Mononuclear cell (primary cell): ENCODE results near the gene FGFR2. TPM values are rescaled to one million over a fixed set of nuclear protein-coding genes. Genes with fewer than 3 reads are reported as not detected.
"Not testable (repeated sequence)": the region's sequence is repeated elsewhere in the genome, so short reads cannot be mapped to it uniquely, and the experiment has no call there.

Source experiments
- H3K27me3 ChIP-seq: 2 replicates; pipeline ENCODE4 v1.6.0; 2011; ENCODE audit warnings: low read length, control low read depth; ENCODE audit not compliant: insufficient read depth
- H3K4me1 ChIP-seq: 2 replicates; pipeline ENCODE4 v1.5.1; 2011; ENCODE audit warnings: mild to moderate bottlenecking, low read length, control low read depth; ENCODE audit not compliant: insufficient read depth
- H3K4me3 ChIP-seq: 2 replicates; pipeline ENCODE4 v1.5.1; 2011; ENCODE audit warnings: mild to moderate bottlenecking, low read length, moderate library complexity
- H3K9me3 ChIP-seq: 2 replicates; pipeline ENCODE4 v1.5.1; 2011; ENCODE audit warnings: low read depth, mild to moderate bottlenecking, control low read depth, low read length
- total RNA-seq: library from RNA; depleted of rRNA; stranded (reverse); fragments of >200 nt; gene quantifications from one replicate; pipeline ENCODE4 v1.2.3, GENCODE V29; 2012

FGFR2 gene
- total RNA-seq, 1 donor = not detected

DNA sequence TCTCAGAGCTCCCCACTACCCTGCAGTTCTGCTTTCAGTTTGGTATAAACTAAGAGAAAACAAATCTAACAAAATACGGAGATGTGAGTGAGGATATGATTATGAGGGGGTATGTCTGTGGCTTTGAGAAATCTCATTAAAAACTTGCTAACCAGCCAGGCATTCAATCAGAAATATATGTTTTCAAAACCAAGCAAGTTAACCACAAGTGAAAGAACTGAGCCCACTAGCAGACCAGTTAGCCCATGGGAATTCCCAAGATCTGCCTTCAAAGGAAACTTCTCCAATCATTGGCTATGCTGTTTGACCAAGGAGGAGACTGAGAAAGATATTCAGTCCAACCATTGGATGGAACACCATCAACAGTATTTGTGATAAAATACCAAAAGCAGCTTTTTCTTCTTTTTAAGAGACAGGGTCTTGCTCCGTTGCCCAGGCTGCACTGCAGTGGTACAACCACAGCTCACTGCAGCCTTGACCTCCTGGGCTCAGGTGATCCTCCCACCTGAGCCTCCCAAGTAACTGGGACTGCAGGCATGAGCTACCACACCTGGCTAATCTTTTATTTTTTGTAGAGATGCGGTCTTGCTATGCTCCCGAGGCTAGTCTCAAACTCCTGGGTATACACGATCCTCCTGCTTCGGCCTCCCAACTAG lies 41.2 kb downstream of the FGFR2 start:
- no peaks in the 10 kb centered on the region for H3K27me3 ChIP-seq
- no peaks in the 10 kb centered on the region for H3K9me3 ChIP-seq
- no peaks in the 10 kb centered on the region for H3K4me1 ChIP-seq
- H3K4me3 ChIP-seq = no peak overlapping the region

DNA sequence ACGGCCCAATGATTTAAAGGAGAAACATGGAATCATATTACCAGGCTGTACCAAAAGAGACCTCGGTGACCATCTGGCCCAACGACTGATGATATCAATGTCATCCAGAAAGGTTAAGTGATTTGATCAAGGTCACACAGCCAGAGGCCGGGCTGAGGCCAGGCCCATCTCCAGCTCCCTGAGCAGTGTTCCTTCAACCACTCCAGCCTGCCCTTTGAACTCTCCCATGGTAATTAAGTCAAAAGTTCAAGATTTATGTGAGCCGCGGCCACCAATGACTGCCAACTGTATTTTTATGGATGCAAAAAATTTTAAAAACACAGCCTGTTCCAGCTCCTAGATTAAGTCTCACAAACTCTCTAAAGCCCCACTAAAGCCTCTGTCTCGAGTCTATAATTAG lies 41.8 kb downstream of the FGFR2 start:
- Histone ChIP-seq H3K27me3 (no peaks in the 10 kb centered on the region), H3K4me3 (no peak overlapping the region), H3K9me3 (no peaks in the 10 kb centered on the region), H3K4me1 (no peaks in the 10 kb centered on the region)

DNA sequence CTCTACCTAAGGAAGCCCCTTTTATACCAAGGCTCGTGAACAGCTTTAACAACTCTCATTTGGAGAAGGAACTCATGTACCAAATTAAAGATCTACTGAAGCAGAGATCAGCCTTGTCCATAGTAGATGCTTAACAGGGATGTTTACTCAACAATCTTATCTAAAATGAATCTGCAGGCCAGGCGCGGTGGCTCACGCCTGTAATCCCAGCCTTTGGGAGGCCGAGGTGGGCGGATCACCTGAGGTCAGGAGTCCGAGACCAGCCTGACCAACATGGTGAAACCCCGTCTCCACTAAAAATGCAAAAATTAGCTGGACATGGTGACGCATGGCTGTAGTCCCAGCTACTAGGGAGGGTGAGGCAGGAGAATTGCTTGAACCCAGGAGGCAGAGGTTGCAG lies 43.3 kb downstream of the FGFR2 start:
- H3K4me1 ChIP-seq, H3K9me3 ChIP-seq, H3K27me3 ChIP-seq, H3K4me3 ChIP-seq: not testable (repeated sequence)

DNA sequence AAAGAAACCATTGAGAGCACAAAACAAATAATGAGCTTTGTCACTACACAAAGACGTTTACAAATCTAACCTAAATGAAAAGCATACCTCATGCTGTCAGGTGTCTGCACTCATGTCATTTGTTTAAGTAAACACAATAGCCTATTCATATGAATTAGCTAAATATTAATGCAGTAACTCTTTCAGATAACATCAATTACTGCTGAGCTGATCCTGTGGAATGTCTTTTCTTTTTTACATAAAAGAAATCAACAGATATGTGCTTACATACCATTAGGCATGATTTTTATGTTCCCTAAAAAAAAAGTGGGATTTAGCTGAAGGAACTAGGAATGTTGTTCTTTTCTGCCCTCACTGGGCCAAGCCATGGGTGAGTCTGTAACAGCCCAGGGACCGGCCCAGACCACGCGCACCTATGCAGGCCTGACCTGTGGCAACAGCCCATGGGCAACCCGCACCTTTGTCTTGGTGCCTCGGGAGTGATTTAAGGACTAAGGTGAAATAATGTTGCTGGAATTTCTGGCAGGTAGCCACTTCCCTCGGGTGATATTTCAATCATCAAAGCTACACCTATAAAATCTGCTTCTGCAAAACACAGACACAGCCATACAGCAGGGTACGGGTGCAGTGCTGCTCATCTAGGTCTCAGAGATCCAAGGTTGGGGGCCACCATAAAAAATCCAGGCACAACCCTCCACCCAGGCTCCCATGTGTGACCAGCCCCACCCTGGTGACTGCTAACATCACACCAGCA lies 44.6 kb downstream of the FGFR2 start:
- H3K9me3 ChIP-seq = no peaks in the 10 kb centered on the region
- no peaks in the 10 kb centered on the region for H3K27me3 ChIP-seq
- H3K4me1 ChIP-seq = no peaks in the 10 kb centered on the region
- no peak overlapping the region for H3K4me3 ChIP-seq

DNA sequence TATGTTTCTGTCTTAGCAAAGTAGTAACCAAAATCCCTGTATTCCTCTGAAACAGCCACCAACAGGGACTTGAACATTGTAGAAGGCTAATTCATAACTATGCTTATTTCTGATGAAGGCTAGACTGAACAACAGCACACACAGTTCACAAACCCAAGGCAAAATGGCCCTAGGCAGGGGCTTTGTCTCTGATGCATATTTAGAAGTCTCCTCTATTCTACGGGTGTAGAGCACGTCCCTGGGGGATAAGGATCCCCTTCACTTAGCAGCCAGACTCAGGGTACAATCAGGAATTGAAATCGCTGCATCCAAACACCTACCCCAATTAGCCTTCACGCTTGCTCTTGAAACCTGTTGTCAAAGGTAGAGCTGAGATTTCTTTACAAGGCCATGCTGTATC lies 45.5 kb downstream of the FGFR2 start:
- Histone ChIP-seq H3K9me3 (no peaks in the 10 kb centered on the region), H3K4me3 (no peak overlapping the region), H3K4me1 (no peaks in the 10 kb centered on the region), H3K27me3 (no peaks in the 10 kb centered on the region)

DNA sequence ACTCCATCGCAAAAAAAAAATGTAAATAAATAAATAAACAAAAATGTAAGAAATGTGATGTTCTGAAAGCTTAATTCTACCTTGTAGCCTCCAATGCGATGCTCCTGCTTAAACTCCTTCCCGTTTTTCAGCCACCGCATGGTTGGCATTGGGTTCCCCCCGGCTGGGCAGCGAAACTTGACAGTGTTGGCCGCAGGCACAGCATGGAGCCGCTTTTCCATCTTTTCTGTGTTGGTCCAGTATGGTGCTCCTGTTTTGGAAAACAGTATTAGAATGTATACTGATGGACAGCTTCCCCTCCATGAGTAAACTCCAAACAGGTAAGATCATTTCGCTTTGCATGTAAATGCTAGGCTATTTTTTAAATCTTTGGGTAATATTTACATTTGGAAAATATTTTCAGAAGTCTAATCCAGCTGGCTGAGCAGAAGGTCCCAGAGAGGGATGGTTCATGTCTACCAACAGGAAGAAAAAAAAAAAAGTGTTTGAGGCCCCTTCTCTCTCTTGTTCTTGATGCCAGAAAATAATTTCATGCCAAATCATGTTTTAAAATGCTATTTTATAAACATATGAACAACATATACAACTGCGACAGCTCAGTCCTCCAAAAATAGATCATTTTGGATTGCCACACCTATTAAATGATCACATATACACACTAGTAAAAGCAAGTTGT lies 46.9 kb downstream of the FGFR2 start:
- no peaks in the 10 kb centered on the region for H3K9me3 ChIP-seq
- H3K27me3 ChIP-seq = no peaks in the 10 kb centered on the region
- H3K4me1 ChIP-seq = no peaks in the 10 kb centered on the region
- H3K4me3 ChIP-seq = no peak overlapping the region

DNA sequence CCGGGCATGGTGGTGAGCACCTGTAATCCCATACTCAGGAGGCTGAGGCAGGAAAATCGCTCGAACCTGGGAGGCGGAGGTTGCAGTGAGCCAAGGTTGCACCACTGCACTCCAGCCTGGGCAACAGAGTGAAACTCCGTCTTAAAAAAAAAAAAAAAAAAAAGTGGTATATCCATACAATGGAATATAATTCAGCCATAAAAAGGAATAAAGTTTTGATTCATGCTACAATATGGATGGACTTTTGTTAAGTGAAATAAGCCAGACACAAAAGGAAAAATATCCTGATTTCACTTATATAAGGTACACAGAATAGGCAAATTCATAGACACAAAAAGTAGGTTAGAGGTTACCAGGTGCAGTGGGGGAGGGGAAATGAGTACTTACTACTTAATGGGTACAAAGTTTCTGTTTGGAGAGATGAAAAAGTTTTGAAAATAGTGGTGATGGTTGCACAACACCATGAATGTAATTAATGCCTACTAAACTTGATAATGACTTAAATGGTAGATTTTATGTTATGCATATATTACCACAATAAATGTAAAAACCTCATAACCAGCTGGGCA lies 53.9 kb downstream of the FGFR2 start:
- H3K27me3 ChIP-seq = no peaks in the 10 kb centered on the region
- H3K4me1 ChIP-seq = no peaks in the 10 kb centered on the region
- H3K4me3 ChIP-seq = no peak overlapping the region
- no peaks in the 10 kb centered on the region for H3K9me3 ChIP-seq

DNA sequence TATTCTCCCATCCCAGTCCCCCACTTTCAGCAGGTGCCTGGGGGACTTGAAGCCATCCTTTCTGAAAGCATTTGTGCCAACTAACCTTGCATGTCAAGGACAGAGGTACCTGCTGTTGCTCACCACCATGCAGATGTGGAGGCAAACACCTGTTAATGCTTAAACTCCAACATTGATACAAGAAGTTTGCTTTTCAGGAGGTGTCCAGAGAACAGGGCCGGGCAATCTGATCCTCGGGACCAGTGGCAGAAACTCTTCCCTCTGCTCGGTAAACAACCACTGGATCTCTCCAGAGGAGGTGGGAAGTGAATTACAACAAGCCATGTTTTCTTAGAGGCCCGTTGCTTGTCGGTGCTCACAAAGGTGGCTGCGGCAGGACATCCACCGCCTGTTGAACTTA lies 54.7 kb downstream of the FGFR2 start:
- Histone ChIP-seq H3K27me3 (no peaks in the 10 kb centered on the region), H3K4me3 (no peak overlapping the region), H3K9me3 (no peaks in the 10 kb centered on the region), H3K4me1 (no peaks in the 10 kb centered on the region)

DNA sequence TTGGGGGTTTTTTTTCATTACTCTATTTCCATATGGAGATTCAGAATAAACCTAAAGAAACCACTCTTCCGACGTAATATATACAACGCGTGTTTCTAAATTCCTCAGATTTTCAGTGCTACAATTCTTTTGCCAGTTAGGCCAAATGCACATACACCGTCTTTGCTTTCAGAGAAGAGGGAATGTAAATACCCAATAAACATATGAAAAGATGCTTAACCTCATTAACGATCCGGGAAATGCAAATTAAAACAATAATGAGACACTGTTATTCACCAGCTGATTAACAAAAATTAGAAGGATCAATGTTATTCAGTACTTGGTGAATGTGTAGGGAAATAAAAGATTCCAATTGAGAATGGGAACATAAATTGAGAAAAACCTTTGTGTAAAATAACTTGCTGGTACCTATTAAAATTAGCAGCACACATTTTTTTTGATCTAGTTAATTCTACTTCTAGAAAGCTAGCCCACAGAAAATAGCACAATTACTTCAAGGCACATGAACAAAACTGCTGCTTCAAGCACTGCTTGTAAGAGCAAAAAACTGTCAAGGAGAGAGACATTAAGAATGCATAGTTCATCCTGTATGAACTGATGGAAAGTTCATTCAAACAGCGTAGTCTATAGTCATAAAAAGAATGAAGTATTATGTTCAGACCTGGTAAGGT lies 56.7 kb downstream of the FGFR2 start:
- H3K27me3 ChIP-seq = no peaks in the 10 kb centered on the region
- no peak overlapping the region for H3K4me3 ChIP-seq
- no peaks in the 10 kb centered on the region for H3K9me3 ChIP-seq
- no peaks in the 10 kb centered on the region for H3K4me1 ChIP-seq

DNA sequence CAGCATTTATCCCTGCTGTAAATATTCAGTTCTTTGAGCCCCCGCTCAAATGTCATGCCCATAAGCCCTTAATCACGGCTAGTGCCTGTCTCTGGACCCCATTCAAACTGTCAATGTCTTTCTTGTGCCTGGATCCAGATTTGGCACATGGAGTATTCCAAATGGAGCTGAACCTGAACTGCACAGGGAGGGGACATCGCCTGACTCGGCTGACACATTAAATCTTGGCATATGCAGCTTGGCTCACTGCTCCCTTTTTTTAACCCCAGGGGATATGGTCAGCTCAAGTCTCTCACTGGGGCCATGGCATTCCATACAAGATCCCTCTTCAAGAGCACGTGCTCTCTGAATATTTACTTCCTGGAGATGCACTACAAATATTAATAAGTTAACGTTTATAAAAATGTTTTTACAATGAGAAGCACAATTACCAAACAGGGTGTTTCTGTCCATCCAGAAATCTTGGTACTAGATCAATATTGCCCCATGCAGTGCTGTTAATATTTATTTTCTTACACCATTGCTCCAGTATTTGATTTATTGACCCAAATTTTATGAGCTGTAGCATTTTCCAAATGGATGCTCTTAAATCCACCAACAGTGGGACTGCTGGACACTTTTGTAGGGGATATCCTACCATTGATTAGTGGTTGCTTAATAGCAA lies 57.4 kb downstream of the FGFR2 start:
- Histone ChIP-seq H3K27me3 (no peaks in the 10 kb centered on the region), H3K4me1 (no peaks in the 10 kb centered on the region)

DNA sequence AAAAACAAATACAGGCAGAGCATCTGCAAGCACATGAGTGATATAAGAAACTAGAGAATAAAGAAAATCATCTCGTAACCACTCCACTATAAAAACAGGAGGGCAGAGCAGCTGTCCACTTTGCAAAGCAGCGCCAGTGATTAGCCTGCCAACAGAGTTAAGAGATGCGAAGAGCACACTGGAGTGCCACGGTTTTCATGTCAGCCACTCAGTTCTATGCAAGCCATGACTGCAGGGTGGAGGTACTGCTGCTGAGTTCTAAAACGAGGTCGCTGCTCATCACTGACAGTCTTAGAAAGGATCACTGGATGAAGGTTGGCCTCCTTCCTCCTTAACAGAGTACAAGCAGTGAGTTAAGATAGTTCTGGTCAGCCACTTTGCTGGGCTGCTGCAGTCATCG lies 58.5 kb downstream of the FGFR2 start:
- Histone ChIP-seq H3K4me3 (no peak overlapping the region), H3K9me3 (no peaks in the 10 kb centered on the region), H3K4me1 (no peaks in the 10 kb centered on the region), H3K27me3 (no peaks in the 10 kb centered on the region)

More for the DNA sequence above, 57.4 kb downstream of the FGFR2 start:
- Histone ChIP-seq H3K9me3 (no peaks in the 10 kb centered on the region), H3K4me3 (no peak overlapping the region)

DNA sequence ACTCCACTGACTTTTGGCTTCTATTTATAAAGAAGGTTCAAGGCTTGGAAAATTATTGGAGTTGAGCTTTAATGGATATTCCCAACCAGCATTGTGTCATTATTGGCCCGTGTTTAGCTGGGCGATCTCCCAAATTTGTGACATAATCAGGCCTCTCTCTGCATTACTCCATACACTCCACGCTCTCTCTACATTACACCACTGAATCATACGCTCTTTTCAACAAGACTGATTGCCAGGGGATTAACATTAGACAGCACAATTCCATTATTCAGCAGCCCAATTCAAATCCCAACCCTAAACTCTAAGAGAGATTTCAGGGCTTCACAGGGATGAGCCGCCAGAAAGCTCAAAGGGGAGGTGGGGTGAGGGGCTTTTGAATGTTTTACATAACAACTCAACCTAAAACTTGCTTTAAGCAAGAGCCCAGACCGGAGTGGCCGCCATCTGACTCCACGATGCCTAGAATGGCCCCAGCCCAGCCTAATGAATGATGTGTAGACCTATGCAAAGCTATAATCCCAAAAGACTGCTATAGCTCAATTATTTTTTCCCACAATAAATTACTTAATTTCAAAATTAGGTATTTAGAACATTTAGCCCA lies 61.8 kb downstream of the FGFR2 start:
- H3K27me3 ChIP-seq = no peaks in the 10 kb centered on the region
- no peaks in the 10 kb centered on the region for H3K9me3 ChIP-seq
- H3K4me3 ChIP-seq = no peak overlapping the region
- H3K4me1 ChIP-seq = no peaks in the 10 kb centered on the region

DNA sequence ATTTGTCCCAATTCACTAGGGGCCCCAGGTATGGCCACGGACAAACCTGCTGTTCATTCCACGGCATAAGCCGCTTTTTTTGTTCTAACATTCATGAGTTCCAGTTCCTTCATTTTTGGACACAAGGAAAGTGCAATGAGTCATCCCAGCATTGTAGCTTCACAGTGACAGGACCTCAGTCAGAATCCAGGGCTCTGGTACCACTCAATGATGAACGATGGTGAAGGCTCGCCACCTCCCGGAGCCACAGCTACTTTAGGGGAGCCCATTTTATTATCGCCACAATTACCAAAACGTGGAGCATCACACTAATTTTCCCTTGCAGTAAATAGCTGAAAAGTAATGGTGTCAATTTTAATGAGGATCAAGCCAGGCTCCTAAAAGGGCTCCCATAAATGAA lies 62.9 kb downstream of the FGFR2 start:
- H3K9me3 ChIP-seq = no peaks in the 10 kb centered on the region
- no peak overlapping the region for H3K4me3 ChIP-seq
- H3K4me1 ChIP-seq = no peaks in the 10 kb centered on the region
- H3K27me3 ChIP-seq = no peaks in the 10 kb centered on the region

DNA sequence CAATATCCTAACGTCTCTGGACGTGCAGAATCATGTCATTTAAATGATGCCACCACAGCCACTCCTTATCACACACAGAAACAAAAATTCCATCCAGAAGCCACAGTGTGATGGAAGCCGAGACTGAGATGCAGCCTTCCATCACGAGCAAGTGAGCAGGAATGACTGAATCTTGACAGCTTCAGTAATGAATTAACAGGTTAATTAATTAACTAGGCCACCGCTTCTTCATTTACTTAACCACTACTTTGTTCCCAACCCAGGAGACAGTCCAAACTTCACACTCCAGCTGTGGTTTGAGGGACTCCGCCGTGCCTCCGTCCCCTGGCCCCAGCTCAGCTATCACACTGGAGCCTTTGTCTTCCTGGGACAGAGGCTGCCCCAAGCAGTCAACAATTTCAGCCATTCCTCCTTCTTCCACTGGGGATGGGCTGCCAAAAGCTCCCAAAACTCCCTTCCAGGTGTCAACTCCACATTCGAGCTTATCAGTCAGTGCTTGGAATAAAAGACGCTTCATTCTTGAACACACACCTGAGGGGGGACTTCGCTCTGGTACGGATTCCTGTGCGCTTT lies 65.9 kb downstream of the FGFR2 start:
- no peaks in the 10 kb centered on the region for H3K27me3 ChIP-seq
- H3K4me1 ChIP-seq = no peaks in the 10 kb centered on the region
- H3K9me3 ChIP-seq = no peaks in the 10 kb centered on the region
- no peak overlapping the region for H3K4me3 ChIP-seq
